ENCODE measurements around the gene FOXN1. TPM values are rescaled to one million over a fixed set of nuclear protein-coding genes. Genes with fewer than 3 reads are reported as not detected.

Gene FOXN1
- total and polyA plus RNA-seq, 9 donors, result 0.04 to 2.1 (median 0.07) TPM; not detected in 6

DNA sequence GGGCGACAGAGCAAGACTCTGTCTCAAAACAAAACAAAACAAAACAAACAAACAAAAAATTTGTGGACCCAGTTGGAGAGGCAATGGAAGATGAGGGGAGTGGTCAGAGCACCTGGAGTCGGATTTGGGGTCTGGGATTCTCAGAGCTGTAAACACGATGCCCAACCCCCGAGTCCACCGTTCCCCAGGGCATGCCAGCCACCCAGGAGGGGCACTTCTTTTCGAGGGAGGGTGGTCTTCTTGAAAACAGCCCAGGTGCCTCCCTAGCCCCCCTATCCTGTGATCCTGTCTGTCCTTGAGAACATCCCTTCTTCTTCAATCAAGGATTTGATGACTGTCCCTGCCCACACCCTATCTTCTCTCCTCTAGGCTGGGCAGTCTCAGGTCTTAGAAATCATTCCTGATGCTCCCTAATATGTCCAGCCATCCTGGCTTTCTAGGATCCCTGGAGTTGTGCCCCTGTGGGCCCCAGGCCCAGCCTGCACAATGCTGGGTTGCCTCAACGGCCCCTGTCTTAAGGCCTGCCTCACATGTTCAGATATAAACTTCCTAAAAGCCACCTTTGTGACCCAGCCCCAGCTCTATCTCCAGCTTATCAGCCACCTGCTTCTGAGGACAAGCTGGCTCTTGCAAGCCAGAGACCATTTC is 35.8 kb upstream of the FOXN1 start:
- H3K4me3 ChIP-seq (ENCODE audit: low read length), result no peak overlapping the region
- no peak overlapping the region for H3K27ac ChIP-seq (ENCODE audit: low read length)
- no peaks in the 10 kb centered on the region for H3K4me1 ChIP-seq (ENCODE audit: control insufficient read depth, insufficient read depth, low read length)
- H3K36me3 ChIP-seq (ENCODE audit: control insufficient read depth, insufficient read depth, low read length), result no peaks in the 10 kb centered on the region
- WGBS (ENCODE audit: insufficient coverage), result 70% methylated on average over 4 of the region's 7 CpGs
- H3K27me3 ChIP-seq (ENCODE audit: control insufficient read depth, insufficient read depth, low read length), result peaks cover 5% of the 10 kb centered on the region
- no peaks in the 10 kb centered on the region for H3K9me3 ChIP-seq (replicated peaks; ENCODE audit: control insufficient read depth, low read depth, low read length)
- DNase-seq, result no peak

DNA sequence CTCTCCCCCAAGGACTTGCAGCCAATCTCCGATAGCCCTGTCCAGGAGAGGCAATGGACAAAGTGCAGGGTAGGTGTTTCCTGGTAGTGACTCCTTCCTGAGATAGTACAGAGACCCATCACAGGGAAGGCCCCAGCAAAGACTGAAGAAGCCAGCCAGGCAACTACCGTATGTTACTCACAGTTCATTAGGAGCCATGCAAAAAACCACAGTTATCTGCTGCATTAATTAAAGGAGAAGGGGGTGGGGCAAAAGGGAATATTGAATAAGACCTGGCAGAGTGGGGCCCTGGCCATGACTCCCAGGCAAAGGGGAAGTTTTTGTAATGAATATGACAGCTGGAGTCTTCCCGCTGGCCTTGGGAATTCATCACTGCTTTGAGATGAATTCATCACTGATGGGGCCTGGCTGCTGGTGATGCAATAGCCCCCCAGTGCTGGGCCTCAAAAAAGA is 35.2 kb upstream of the FOXN1 start:
- H3K36me3 ChIP-seq (ENCODE audit: control insufficient read depth, insufficient read depth, low read length), result no peaks in the 10 kb centered on the region
- H3K4me3 ChIP-seq (ENCODE audit: low read length), result no peak overlapping the region
- peaks cover 7% of the 10 kb centered on the region for H3K27me3 ChIP-seq (ENCODE audit: control insufficient read depth, insufficient read depth, low read length)
- 67% methylated on average over 1 of the region's 3 CpGs for WGBS (ENCODE audit: insufficient coverage)
- no peak overlapping the region for H3K27ac ChIP-seq (ENCODE audit: low read length)
- peak; percentile 12 for DNase-seq
- no peaks in the 10 kb centered on the region for H3K9me3 ChIP-seq (replicated peaks; ENCODE audit: control insufficient read depth, low read depth, low read length)
- H3K4me1 ChIP-seq (ENCODE audit: control insufficient read depth, insufficient read depth, low read length), result no peaks in the 10 kb centered on the region

DNA sequence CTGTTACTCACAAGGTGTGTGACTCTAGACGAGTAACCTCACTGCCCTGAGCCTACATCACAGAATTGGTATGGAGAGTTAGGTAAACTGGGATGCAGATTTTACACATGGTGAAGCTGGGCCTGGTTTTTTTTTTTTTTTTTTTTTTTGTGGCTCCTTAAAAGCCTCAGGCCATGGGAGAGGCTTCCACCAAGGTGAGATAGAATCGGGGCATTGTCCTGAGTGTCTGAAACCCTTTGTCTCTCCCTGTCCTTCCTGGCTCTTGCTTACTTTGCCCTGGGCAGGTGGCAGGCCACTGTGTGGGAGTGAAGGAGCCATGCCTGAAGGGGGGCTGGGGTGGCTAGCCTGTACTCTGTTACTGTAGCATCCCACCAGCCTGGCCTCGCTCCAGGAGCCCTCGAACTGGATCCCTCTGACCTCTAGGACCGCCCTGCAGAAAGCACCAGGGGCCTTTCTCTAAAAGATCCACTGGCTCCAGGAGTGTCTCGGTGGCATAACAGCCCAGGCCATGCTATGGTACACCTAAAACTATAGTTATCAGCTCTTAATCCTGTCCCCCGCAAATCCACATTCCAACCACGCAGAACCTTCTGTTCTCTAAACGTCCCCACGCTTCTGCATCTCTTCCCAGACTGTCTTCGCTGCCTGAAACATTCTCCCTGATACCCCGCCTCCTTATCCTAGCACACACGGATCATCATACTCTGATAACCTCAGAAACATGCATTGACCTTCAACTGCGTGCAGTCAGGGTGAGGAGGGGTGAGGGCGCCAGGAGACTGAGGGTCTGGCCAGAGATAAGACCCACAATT is 34.4 kb upstream of the FOXN1 start:
- Histone ChIP-seq H3K4me3 (ENCODE audit: low read length) (no peak overlapping the region), H3K4me1 (ENCODE audit: control insufficient read depth, insufficient read depth, low read length) (no peaks in the 10 kb centered on the region), H3K9me3 (replicated peaks; ENCODE audit: control insufficient read depth, low read depth, low read length) (no peaks in the 10 kb centered on the region), H3K27me3 (ENCODE audit: control insufficient read depth, insufficient read depth, low read length) (peaks cover 7% of the 10 kb centered on the region), H3K27ac (ENCODE audit: low read length) (no peak overlapping the region), H3K36me3 (ENCODE audit: control insufficient read depth, insufficient read depth, low read length) (no peaks in the 10 kb centered on the region)
- no peak for DNase-seq
- 64% methylated on average over 8 of the region's 15 CpGs for WGBS (ENCODE audit: insufficient coverage)

- H3K4me1 ChIP-seq (ENCODE audit: control insufficient read depth, insufficient read depth, low read length), result no peaks in the 10 kb centered on the region
- H3K4me3 ChIP-seq (ENCODE audit: low read length), result no peak overlapping the region
- no peak overlapping the region for H3K27ac ChIP-seq (ENCODE audit: low read length)
- no peaks in the 10 kb centered on the region for H3K36me3 ChIP-seq (ENCODE audit: control insufficient read depth, insufficient read depth, low read length)
- 88% methylated on average over 1 of the region's 7 CpGs for WGBS (ENCODE audit: insufficient coverage)
- H3K9me3 ChIP-seq (replicated peaks; ENCODE audit: control insufficient read depth, low read depth, low read length), result no peaks in the 10 kb centered on the region
- H3K27me3 ChIP-seq (ENCODE audit: control insufficient read depth, insufficient read depth, low read length), result peaks cover 7% of the 10 kb centered on the region
- DNase-seq, result no peak
These were observed 33.2 kb upstream of the FOXN1 start for GRCh38 chr17:28472871-28473497.

DNA sequence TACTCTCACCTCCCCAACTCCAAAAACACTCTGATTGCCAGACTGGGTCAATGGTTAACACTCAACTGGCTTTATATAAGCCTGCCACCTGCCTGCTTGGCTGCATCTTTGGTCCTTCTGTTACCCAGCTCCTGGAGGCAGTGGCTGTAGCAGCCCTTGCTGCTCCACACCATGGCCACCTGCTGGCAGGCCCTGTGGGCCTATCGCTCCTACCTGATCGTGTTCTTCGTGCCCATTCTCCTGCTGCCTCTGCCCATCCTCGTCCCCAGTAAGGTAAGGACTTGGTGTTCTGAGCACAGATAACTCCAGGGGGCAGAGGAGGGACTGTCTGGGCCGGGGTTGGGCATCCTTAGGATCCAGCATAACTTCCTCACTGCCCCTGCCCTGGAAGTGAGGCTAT is 32.6 kb upstream of the FOXN1 start, which contains the start of gene SLC13A2:
TSS of gene SLC13A2 (plus strand) at position 103 of the 400 bp plus-strand sequence. CDS start at position 172, 69 bp downstream.
- H3K27ac ChIP-seq (ENCODE audit: low read length), result no peak within 1 kb of the TSS
- no peaks in the 10 kb centered on the region for H3K36me3 ChIP-seq (ENCODE audit: control insufficient read depth, insufficient read depth, low read length)
- H3K9me3 ChIP-seq (replicated peaks; ENCODE audit: control insufficient read depth, low read depth, low read length), result no peaks in the 10 kb centered on the region
- no peak for DNase-seq
- H3K4me1 ChIP-seq (ENCODE audit: control insufficient read depth, insufficient read depth, low read length), result no peaks in the 10 kb centered on the region
- 80% methylated on average over 3 of the region's 5 CpGs for WGBS (ENCODE audit: insufficient coverage)
- H3K4me3 ChIP-seq (ENCODE audit: low read length), result no peak within 1 kb of the TSS
- peaks cover 7% of the 10 kb centered on the region for H3K27me3 ChIP-seq (ENCODE audit: control insufficient read depth, insufficient read depth, low read length)

- no peaks in the 10 kb centered on the region for H3K36me3 ChIP-seq (ENCODE audit: control insufficient read depth, insufficient read depth, low read length)
- no peak for DNase-seq
- H3K9me3 ChIP-seq (replicated peaks; ENCODE audit: control insufficient read depth, low read depth, low read length), result no peaks in the 10 kb centered on the region
- 80% methylated on average over 3 of the region's 7 CpGs for WGBS (ENCODE audit: insufficient coverage)
- H3K4me3 ChIP-seq (ENCODE audit: low read length), result no peak overlapping the region
- H3K27ac ChIP-seq (ENCODE audit: low read length), result no peak overlapping the region
- H3K4me1 ChIP-seq (ENCODE audit: control insufficient read depth, insufficient read depth, low read length), result no peaks in the 10 kb centered on the region
- peaks cover 6% of the 10 kb centered on the region for H3K27me3 ChIP-seq (ENCODE audit: control insufficient read depth, insufficient read depth, low read length)
These were observed 32.0 kb upstream of the FOXN1 start for GRCh38 chr17:28474111-28474531.

DNA sequence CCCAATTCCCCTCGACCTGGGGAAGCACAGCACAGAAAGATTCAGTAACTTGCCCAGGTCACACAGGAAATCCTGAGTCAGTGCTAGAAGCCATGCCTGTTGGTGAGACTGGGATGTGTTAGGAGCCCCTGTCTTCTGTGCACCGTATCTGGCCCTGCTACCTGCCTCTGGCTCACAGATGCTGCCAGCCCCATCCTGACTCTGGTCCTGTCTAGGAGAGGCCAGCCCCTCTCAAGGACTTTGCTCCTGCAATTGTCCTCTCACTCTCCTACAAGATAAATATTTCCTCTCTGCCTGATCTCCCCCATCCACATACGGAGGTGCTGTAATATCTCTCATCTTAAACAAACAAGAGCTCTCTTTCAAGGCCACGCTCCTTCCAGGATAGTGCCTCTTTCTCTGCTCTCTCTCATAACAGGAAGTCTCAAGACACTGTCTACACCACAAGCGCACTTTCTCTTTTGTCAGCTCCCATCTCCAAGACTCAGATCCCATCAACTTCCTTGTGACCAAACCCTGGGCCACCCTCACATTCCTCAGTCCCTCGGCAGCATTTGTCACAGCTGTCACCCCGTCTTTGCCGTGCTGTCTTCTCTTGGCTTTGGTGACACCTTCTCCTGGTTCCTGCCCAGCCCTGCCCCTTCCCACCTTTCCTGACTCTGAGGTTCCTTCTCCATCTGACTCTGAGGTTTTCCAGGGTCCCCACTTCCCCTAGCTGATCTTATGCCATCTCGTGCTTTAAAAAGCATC is 30.8 kb upstream of the FOXN1 start:
- DNase-seq, result no peak
- H3K27ac ChIP-seq (ENCODE audit: low read length), result no peak overlapping the region
- H3K36me3 ChIP-seq (ENCODE audit: control insufficient read depth, insufficient read depth, low read length), result no peaks in the 10 kb centered on the region
- WGBS (ENCODE audit: insufficient coverage), result 57% methylated on average over 7 of the region's 9 CpGs
- H3K4me3 ChIP-seq (ENCODE audit: low read length), result no peak overlapping the region
- peaks cover 2% of the 10 kb centered on the region for H3K27me3 ChIP-seq (ENCODE audit: control insufficient read depth, insufficient read depth, low read length)
- no peaks in the 10 kb centered on the region for H3K9me3 ChIP-seq (replicated peaks; ENCODE audit: control insufficient read depth, low read depth, low read length)
- no peaks in the 10 kb centered on the region for H3K4me1 ChIP-seq (ENCODE audit: control insufficient read depth, insufficient read depth, low read length)

DNA sequence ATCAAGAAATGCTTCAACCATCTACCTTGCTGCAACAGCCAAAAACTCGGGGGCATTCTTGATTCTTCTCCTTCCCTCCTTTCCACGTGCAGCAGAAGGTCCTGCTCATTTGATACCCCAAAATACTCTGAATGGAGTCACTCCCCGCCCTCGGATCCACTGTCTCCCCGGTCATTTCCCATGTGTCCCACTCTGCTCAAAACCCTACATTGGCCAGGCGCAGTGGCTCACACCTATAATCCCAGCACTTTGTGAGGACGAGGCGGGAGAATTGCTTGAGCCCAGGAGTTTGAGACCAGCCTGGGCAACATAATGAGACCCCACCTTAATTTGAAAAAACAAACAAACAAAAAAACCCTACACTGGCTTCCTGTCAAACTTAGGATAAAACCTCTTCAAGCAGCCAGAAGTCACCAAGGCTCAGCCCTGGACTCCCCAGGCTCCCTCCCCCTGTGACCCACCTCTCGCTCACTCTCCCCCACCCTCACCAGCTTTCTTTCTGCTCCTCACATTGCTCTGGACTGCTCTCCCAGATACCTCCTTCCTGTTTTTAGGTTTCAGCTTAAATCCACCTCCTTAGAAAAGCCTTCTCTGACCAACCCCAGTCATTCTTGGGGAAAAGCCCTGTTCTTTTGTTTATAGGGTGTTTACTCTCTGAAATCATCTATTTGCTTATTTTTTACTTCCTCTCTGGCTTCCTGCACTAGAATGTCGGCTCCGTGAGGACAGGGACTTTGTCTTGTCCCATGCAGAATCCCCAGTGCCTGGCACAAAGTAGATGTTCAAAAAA is 29.9 kb upstream of the FOXN1 start:
- no peak for DNase-seq
- WGBS (ENCODE audit: insufficient coverage), result 76% methylated on average over 6 of the region's 11 CpGs
- Histone ChIP-seq H3K27ac (ENCODE audit: low read length) (no peak overlapping the region), H3K9me3 (replicated peaks; ENCODE audit: control insufficient read depth, low read depth, low read length) (no peaks in the 10 kb centered on the region), H3K36me3 (ENCODE audit: control insufficient read depth, insufficient read depth, low read length) (no peaks in the 10 kb centered on the region), H3K27me3 (ENCODE audit: control insufficient read depth, insufficient read depth, low read length) (peaks cover 2% of the 10 kb centered on the region), H3K4me3 (ENCODE audit: low read length) (no peak overlapping the region), H3K4me1 (ENCODE audit: control insufficient read depth, insufficient read depth, low read length) (no peaks in the 10 kb centered on the region)

- Histone ChIP-seq H3K27ac (ENCODE audit: low read length) (no peak overlapping the region), H3K4me1 (ENCODE audit: control insufficient read depth, insufficient read depth, low read length) (no peaks in the 10 kb centered on the region), H3K36me3 (ENCODE audit: control insufficient read depth, insufficient read depth, low read length) (no peaks in the 10 kb centered on the region), H3K9me3 (replicated peaks; ENCODE audit: control insufficient read depth, low read depth, low read length) (no peaks in the 10 kb centered on the region), H3K4me3 (ENCODE audit: low read length) (no peak overlapping the region), H3K27me3 (ENCODE audit: control insufficient read depth, insufficient read depth, low read length) (peaks cover 2% of the 10 kb centered on the region)
- WGBS (ENCODE audit: insufficient coverage), result 94% methylated on average over 3 of the region's 7 CpGs
- no peak for DNase-seq
These were observed 28.2 kb upstream of the FOXN1 start for GRCh38 chr17:28477928-28478327.
